H1 (cell line): ENCODE measurements around the gene WDR7. TPM values are rescaled to one million over a fixed set of nuclear protein-coding genes. Genes with fewer than 3 reads are reported as not detected.

Source experiments
- CTCF ChIA-PET: fragments of 300-600 bp; sonication (Branson Sonifier 250); formaldehyde crosslinking; loops from one replicate; lab custom pipeline; 2021; ENCODE audit not compliant: partially characterized antibody; lab: Charles Lee
- POLR2A ChIA-PET: fragments of 300-600 bp; sonication (Branson Sonifier 250); formaldehyde crosslinking; loops from one replicate; lab custom pipeline; 2021; ENCODE audit warnings: inconsistent platforms; ENCODE audit not compliant: partially characterized antibody; lab: Charles Lee
- DNase-seq, 2 experiments: peaks; one replicate each; pipeline versions ENCODE4 v3.0.0 to v3.0.0-alpha.2; 2010 to 2022; ENCODE audit warnings: low spot score in 2 of 2, low read depth in 1 of 2, mixed read lengths in 1 of 2
- FAIRE-seq: peaks from 2 replicates; lab custom pipeline; 2011; peaks lifted over from hg19 to GRCh38; lab: Jason Lieb, UNC
- H2AFZ ChIP-seq: 2 replicates; pipeline ENCODE4 v1.8.1; 2012; ENCODE audit warnings: low read length, inconsistent platforms
- H2AK5ac ChIP-seq: 2 replicates; pipeline ENCODE4 v1.6.1; 2013; ENCODE audit warnings: low read depth, low read length
- H2BK120ac ChIP-seq: replicated peaks from 2 replicates; pipeline ENCODE3; 2013; ENCODE audit warnings: low read depth, low read length, inconsistent platforms
- H2BK12ac ChIP-seq: 2 replicates; pipeline ENCODE4 v1.6.1; 2013; ENCODE audit warnings: low read depth, low read length
- H2BK15ac ChIP-seq: 2 replicates; pipeline ENCODE4 v1.6.1; 2013; ENCODE audit warnings: low read length
- H2BK20ac ChIP-seq: 2 replicates; pipeline ENCODE4 v1.6.1; 2013; ENCODE audit warnings: low read length
- H2BK5ac ChIP-seq: 2 replicates; pipeline ENCODE4 v1.6.1; 2013; ENCODE audit warnings: low read depth, low read length
- H3K14ac ChIP-seq: 2 replicates; pipeline ENCODE4 v1.6.1; 2013; ENCODE audit warnings: inconsistent platforms; ENCODE audit not compliant: insufficient read length
- H3K18ac ChIP-seq: 2 replicates; pipeline ENCODE4 v1.6.1; 2013; ENCODE audit warnings: low read length; ENCODE audit errors: extremely low read depth
- H3K23ac ChIP-seq: 2 replicates; pipeline ENCODE4 v1.6.1; 2013; ENCODE audit warnings: inconsistent platforms; ENCODE audit not compliant: insufficient read length
- H3K23me2 ChIP-seq: 2 replicates; pipeline ENCODE4 v1.6.1; 2013; ENCODE audit warnings: low read depth, low read length
- H3K27ac ChIP-seq: 2 replicates; pipeline ENCODE4 v1.6.1; 2011; ENCODE audit warnings: low read depth, low read length, inconsistent platforms
- H3K27me3 ChIP-seq, 4 experiments: replicated peaks in 1 of 4; 1 replicate in 1 of 4; 2 replicates in 3 of 4; pipeline versions ENCODE4 v1.6.1 to v1.8.1; 2011 to 2013; ENCODE audit warnings: low read length in 3 of 4, mild to moderate bottlenecking in 3 of 4, inconsistent platforms in 2 of 4, mixed read lengths in 2 of 4, moderate library complexity in 1 of 4; ENCODE audit not compliant: control insufficient read depth in 3 of 4, insufficient read depth in 3 of 4; ENCODE audit errors: extremely low read depth in 1 of 4
- H3K36me3 ChIP-seq, 4 experiments: 2 replicates each; pipeline versions ENCODE4 v1.6.1 to v1.8.1; 2011 to 2013; ENCODE audit warnings: mild to moderate bottlenecking in 4 of 4, low read length in 3 of 4, moderate library complexity in 2 of 4, control low read depth in 1 of 4, inconsistent platforms in 1 of 4; ENCODE audit not compliant: insufficient read depth in 4 of 4, control insufficient read depth in 2 of 4
- H3K4ac ChIP-seq: replicated peaks from 2 replicates; pipeline ENCODE3; 2013; ENCODE audit warnings: low read length, low read depth, mixed read lengths, inconsistent platforms; ENCODE audit not compliant: insufficient read length
- H3K4me1 ChIP-seq, 4 experiments: replicated peaks in 1 of 4; 1 replicate in 1 of 4; 2 replicates in 3 of 4; pipeline versions ENCODE4 v1.6.1 to v1.8.1; 2011 to 2013; ENCODE audit warnings: low read length in 3 of 4, inconsistent platforms in 2 of 4, mixed read lengths in 1 of 4; ENCODE audit not compliant: insufficient read depth in 4 of 4, control insufficient read depth in 3 of 4
- H3K4me2 ChIP-seq, 2 experiments: 2 replicates each; pipeline versions ENCODE4 v1.6.1 to v1.8.1; 2011 to 2013; ENCODE audit warnings: low read depth in 2 of 2, low read length in 2 of 2, control low read depth in 1 of 2, inconsistent platforms in 1 of 2, mild to moderate bottlenecking in 1 of 2; ENCODE audit not compliant: insufficient read depth in 1 of 2
- H3K4me3 ChIP-seq, 4 experiments: fragments of 200-600, 300-600 bp in 1 of 4; sonication (generic), shearing (Covaris generic), sonication (Bioruptor Twin) in 1 of 4; 2 replicates each; pipeline versions ENCODE4 v1.5.1 to v1.8.1; 2011 to 2016; ENCODE audit warnings: low read length in 4 of 4, low read depth in 3 of 4, control low read depth in 2 of 4, inconsistent platforms in 2 of 4, mild to moderate bottlenecking in 2 of 4, mixed read lengths in 1 of 4, moderate library complexity in 1 of 4; ENCODE audit not compliant: insufficient read depth in 2 of 4; ENCODE audit errors: extremely low read depth in 1 of 4
- H3K56ac ChIP-seq: replicated peaks from 2 replicates; pipeline ENCODE3; 2013; ENCODE audit warnings: low read depth, mild to moderate bottlenecking, mixed read lengths, low read length, inconsistent platforms; ENCODE audit not compliant: insufficient read length
- H3K79me1 ChIP-seq: 2 replicates; pipeline ENCODE4 v1.6.1; 2013; ENCODE audit warnings: low read depth, low read length, control low read depth
- H3K79me2 ChIP-seq, 2 experiments: 2 replicates each; pipeline versions ENCODE4 v1.6.1 to v1.8.1; 2012 to 2013; ENCODE audit warnings: low read length in 2 of 2, mild to moderate bottlenecking in 2 of 2, inconsistent platforms in 1 of 2; ENCODE audit not compliant: insufficient read depth in 2 of 2, control insufficient read depth in 1 of 2
- H3K9ac ChIP-seq, 4 experiments: replicated peaks in 1 of 4; 1 replicate in 1 of 4; 2 replicates in 3 of 4; pipeline versions ENCODE4 v1.6.1 to v1.8.1; 2011 to 2013; ENCODE audit warnings: low read depth in 3 of 4, low read length in 3 of 4, control low read depth in 2 of 4, mild to moderate bottlenecking in 2 of 4, moderate library complexity in 2 of 4, inconsistent platforms in 1 of 4; ENCODE audit errors: extremely low read depth in 1 of 4
- H3K9me3 ChIP-seq, 2 experiments: 2 replicates each; pipeline versions ENCODE4 v1.6.1 to v1.8.1; 2012 to 2013; ENCODE audit warnings: mild to moderate bottlenecking in 2 of 2, moderate library complexity in 2 of 2, control low read depth in 1 of 2, inconsistent platforms in 1 of 2, low read depth in 1 of 2, low read length in 1 of 2, mixed read lengths in 1 of 2; ENCODE audit not compliant: insufficient read depth in 2 of 2
- H4K20me1 ChIP-seq, 2 experiments: replicated peaks in 1 of 2; 2 replicates each; pipeline versions ENCODE3 to v1.8.1; 2011 to 2013; ENCODE audit warnings: inconsistent platforms in 2 of 2, low read length in 2 of 2, mild to moderate bottlenecking in 1 of 2; ENCODE audit not compliant: insufficient read depth in 2 of 2, control insufficient read depth in 1 of 2
- H4K5ac ChIP-seq: 2 replicates; pipeline ENCODE4 v1.6.1; 2013; ENCODE audit warnings: low read length, low read depth, mixed read lengths, inconsistent platforms; ENCODE audit not compliant: insufficient read length
- H4K8ac ChIP-seq: 2 replicates; pipeline ENCODE4 v1.8.0; 2013; ENCODE audit warnings: mild to moderate bottlenecking, moderate library complexity, low read length, inconsistent platforms; ENCODE audit not compliant: insufficient read depth; ENCODE audit errors: extremely low read depth
- H4K91ac ChIP-seq: replicated peaks from 2 replicates; pipeline ENCODE3; 2013; ENCODE audit warnings: low read length, mixed read lengths, inconsistent platforms; ENCODE audit not compliant: insufficient read length
- ATF3 ChIP-seq: IDR thresholded peaks from 2 replicates; pipeline ENCODE4 v1.6.1; 2011; ENCODE audit warnings: low read depth, mild to moderate bottlenecking, low read length; ENCODE audit not compliant: insufficient read depth
- CEBPB ChIP-seq: IDR thresholded peaks from 2 replicates; pipeline ENCODE4 v1.6.1; 2012; ENCODE audit warnings: low read depth, low read length
- FOSL1 ChIP-seq: IDR thresholded peaks from 2 replicates; pipeline ENCODE4 v1.6.1; 2011; ENCODE audit warnings: mild to moderate bottlenecking, low read depth, low read length, moderate library complexity; ENCODE audit not compliant: insufficient read depth
- JUND ChIP-seq: IDR thresholded peaks from 2 replicates; pipeline ENCODE4 v1.6.1; 2011; ENCODE audit warnings: mild to moderate bottlenecking, improper control_type of control experiment, low read length
- KDM4A ChIP-seq: IDR thresholded peaks from one replicate; pipeline ENCODE4 v1.7.1; 2012; ENCODE audit warnings: low read depth, mild to moderate bottlenecking, moderate library complexity, low read length, inconsistent platforms; ENCODE audit not compliant: severe bottlenecking
- MAFK ChIP-seq: IDR thresholded peaks from 2 replicates; pipeline ENCODE4 v1.6.1; 2012; ENCODE audit warnings: low read depth, mild to moderate bottlenecking, improper control_type of control experiment, low read length
- MAX ChIP-seq: IDR thresholded peaks from 2 replicates; pipeline ENCODE4 v1.6.1; 2012; ENCODE audit warnings: inconsistent platforms
- POU5F1 ChIP-seq: IDR thresholded peaks from 2 replicates; pipeline ENCODE4 v1.6.1; 2011; ENCODE audit warnings: low read depth, mild to moderate bottlenecking, low read length, moderate library complexity
- SUZ12 ChIP-seq: fragments of 200-600 bp; sonication (generic); IDR thresholded peaks from 2 replicates; pipeline ENCODE4 v1.6.1; 2012; ENCODE audit warnings: mild to moderate bottlenecking, inconsistent platforms, low read length, moderate library complexity, mixed read lengths
- WGBS, 2 experiments: shearing (Covaris generic) in 1 of 2; methylation state at CpG; one replicate each; pipeline versions ENCODE4 v1.1.6 to v1.1.7; 2013 to 2015; ENCODE audit warnings: low lambda C conversion rate in 2 of 2, mixed read lengths in 2 of 2, inconsistent platforms in 1 of 2, low coverage in 1 of 2, missing lambda C conversion rate in 1 of 2; ENCODE audit not compliant: insufficient replicate concordance in 2 of 2, insufficient coverage in 1 of 2, insufficient read length in 1 of 2; ENCODE audit errors: extremely low coverage in 1 of 2, missing lambda C conversion rate in 1 of 2; 5-methylcytosine and 5-hydroxymethylcytosine counted together
- polyA plus RNA-seq, 7 experiments: library from polyadenylated mRNA; depleted of rRNA in 3 of 7; stranded (reverse) in 5 of 7; unstranded in 2 of 7; fragments of >200 nt in 5 of 7; fragments of 200-250 nt in 2 of 7; gene quantifications; 1 replicate in 5 of 7; 2 replicates in 1 of 7; 4 replicates in 1 of 7; pipeline versions ENCODE4 v1.2.1 to v1.2.3, GENCODE V29; 2011 to 2013; ENCODE audit warnings: missing spikeins in 2 of 7, mixed read lengths in 2 of 7
- total RNA-seq: library from RNA; stranded (reverse); fragmentation: NEBNext Ultra II Directional; extraction: Animal tissue kit (Norgen Biotek cat#: 25700); gene quantifications from 2 replicates; pipeline ENCODE4 v1.2.1, GENCODE V29; 2021

WDR7 gene
- total and polyA plus RNA-seq, 2 of the 8 experiments (the other 6 are each of a cell fraction or from before 2014, with no cell fraction given), result 5.5 to 15.2 TPM

- TF ChIP-seq JUND (no peak), ATF3 (no peak), POU5F1 (no peak), SUZ12 (no peak), CEBPB (no peak), FOSL1 (no peak), KDM4A (no peak), MAX (no peak), MAFK (no peak)
- H3K27ac ChIP-seq, result no peak overlapping the region
- H2AK5ac ChIP-seq, result no peak overlapping the region
- no peaks in the 10 kb centered on the region for H3K23me2 ChIP-seq
- CTCF ChIA-PET, result interaction anchor here (0.7 kb wide), 1 partner anchor 14 kb away, joined by 3 read pairs; no protein-coding TSS in a partner anchor
- no peak overlapping the region for H2BK120ac ChIP-seq
- no peaks in the 10 kb centered on the region; a peak in 1 of 7 replicates for H3K4me1 ChIP-seq
- H4K8ac ChIP-seq, result no peak overlapping the region; the same call in 1 of the 2 replicates
- H4K91ac ChIP-seq, result no peak overlapping the region
- FAIRE-seq (no peak), DNase-seq (no peak)
- H3K18ac ChIP-seq, result no peak overlapping the region
- H3K36me3 ChIP-seq, result no peaks in the 10 kb centered on the region
- no peaks in the 10 kb centered on the region for H4K20me1 ChIP-seq
- no peak overlapping the region for H3K56ac ChIP-seq
- no peaks in the 10 kb centered on the region for H3K9me3 ChIP-seq
- no peak overlapping the region for H2BK12ac ChIP-seq
- no peak overlapping the region for H3K4ac ChIP-seq
- no peaks in the 10 kb centered on the region for H3K79me2 ChIP-seq
- no peaks in the 10 kb centered on the region for H3K79me1 ChIP-seq
- H3K14ac ChIP-seq, result no peak overlapping the region
- no peak overlapping the region for H4K5ac ChIP-seq
- H3K4me2 ChIP-seq, result no peak overlapping the region
- H3K27me3 ChIP-seq, result no peaks in the 10 kb centered on the region
- no peak overlapping the region for H3K23ac ChIP-seq
- no peak overlapping the region for H2AFZ ChIP-seq
- 72% methylated on average over 4 of the region's 4 CpGs; no CpG with 5 or more reads in 1 of the 2 experiments for WGBS, 2 experiments
- no peak overlapping the region for H3K9ac ChIP-seq
- POLR2A ChIA-PET, result interaction anchor here (0.8 kb wide), 1 partner anchor 41 kb away, joined by 3 read pairs; no protein-coding TSS in a partner anchor
- no peak overlapping the region for H2BK15ac ChIP-seq
- H3K4me3 ChIP-seq, result no peak overlapping the region
- no peak overlapping the region for H2BK20ac ChIP-seq
- no peak overlapping the region for H2BK5ac ChIP-seq
Observed at GRCh38 chr18:57022716-57023115, 371.6 kb downstream of the WDR7 start.
